Stomach (tissue), 19 donors: Measurements from ENCODE around the gene KRTAP3-3. TPM values are rescaled to one million over a fixed set of nuclear protein-coding genes. Genes with fewer than 3 reads are reported as not detected.
"Not testable (repeated sequence)": the region's sequence is repeated elsewhere in the genome, so short reads cannot be mapped to it uniquely, and the experiment has no call there.

Source experiments
- DNase-seq, 2 donors: peaks; one replicate each; pipeline versions ENCODE4 v3.0.0 to v3.0.0-alpha.2; 2013 to 2019
- H3K27ac ChIP-seq, 5 donors: fragments of 200-600 bp in 4 of 5; sonication (generic) in 4 of 5; one replicate each; pipeline ENCODE4 v1.5.1; 2013 to 2019; ENCODE audit warnings: mild to moderate bottlenecking in 1 of 5, moderate library complexity in 1 of 5
- H3K27me3 ChIP-seq, 3 donors: fragments of 200-600 bp; sonication (generic); one replicate each; pipeline ENCODE4 v1.5.1; 2017 to 2019; ENCODE audit warnings: mixed run types in 1 of 3
- H3K36me3 ChIP-seq, 4 donors: fragments of 200-600 bp; sonication (generic); 1 replicate in 3 of 4; 2 replicates in 1 of 4; pipeline ENCODE4 v1.5.1; 2016 to 2019
- H3K4me1 ChIP-seq, 4 donors: fragments of 200-600 bp; sonication (generic); one replicate each; pipeline ENCODE4 v1.5.1; 2016 to 2019
- H3K4me3 ChIP-seq, 4 donors: fragments of 200-600 bp; sonication (generic) in 3 of 4; one replicate each; pipeline ENCODE4 v1.5.1; 2016 to 2019; ENCODE audit warnings: mild to moderate bottlenecking in 1 of 4
- H3K9me3 ChIP-seq, 4 donors: fragments of 200-600 bp; sonication (generic); one replicate each; pipeline ENCODE4 v1.5.1; 2016 to 2019
- CTCF ChIP-seq, 7 experiments: fragments of 450-650 bp in 4 of 7; fragments of 200-600 bp in 3 of 7; sonication (generic) in 3 of 7; IDR thresholded peaks; one replicate each; pipeline ENCODE4 v1.5.1; 2016 to 2019; ENCODE audit warnings: antibody characterized with exemption in 7 of 7, control low read depth in 2 of 7, mild to moderate bottlenecking in 1 of 7
- EP300 ChIP-seq: sonication (generic); formaldehyde crosslinking; IDR thresholded peaks from one replicate; pipeline ENCODE4 v1.6.1; 2017; ENCODE audit warnings: antibody characterized with exemption
- POLR2A ChIP-seq, 4 donors: fragments of 450-650 bp; IDR thresholded peaks; one replicate each; pipeline ENCODE4 v1.6.1; 2016; ENCODE audit warnings: antibody characterized with exemption in 4 of 4, control low read depth in 2 of 4, mild to moderate bottlenecking in 1 of 4, moderate library complexity in 1 of 4
- POLR2AphosphoS5 ChIP-seq, 3 donors: sonication (generic); formaldehyde crosslinking; IDR thresholded peaks; one replicate each; pipeline ENCODE4 v1.6.1; 2016; ENCODE audit warnings: antibody characterized with exemption in 3 of 3
- WGBS, 5 donors: extraction: QIAGEN DNeasy Blood & Tissue Kit in 3 of 5; methylation state at CpG; one replicate each; pipeline versions ENCODE4 v1.1.5 to v1.1.7; 2013 to 2018; 5-methylcytosine and 5-hydroxymethylcytosine counted together
- intact Hi-C: fragments of 100-400 bp; cut with DNase I; formaldehyde crosslinking; loops from one replicate; pipeline ENCODE4 v1.15.1; 2023; ENCODE audit warnings: low total_unique reads
- long read RNA-seq, 10 donors: transcript quantifications; one replicate each; lab custom pipeline, GENCODE V29; 2026
- polyA plus RNA-seq, 3 donors: library from polyadenylated mRNA; stranded (reverse); fragments of 200-250 nt; gene quantifications; one replicate each; pipeline ENCODE4 v1.2.3, GENCODE V29; 2013
- total RNA-seq, 5 donors: library from RNA; depleted of rRNA; stranded (reverse); fragments of >200 nt; gene quantifications; one replicate each; pipeline versions ENCODE4 v1.1.0 to v1.2.3, GENCODE V29; 2014 to 2016
- donor health status: healthy with polysubstance abuse.
- donor health status: Bipolar disorder and iron deficiency.
- donor health status: healthy.

Gene KRTAP3-3
- total RNA-seq = not detected
- not detected for polyA plus RNA-seq
- long read RNA-seq, donor 1 = 0 reads
- long read RNA-seq, donor 2 = 0 reads
- long read RNA-seq, donor 3 = 0 reads
- long read RNA-seq, donor 4 = 0 reads
- long read RNA-seq, donor 5 = 0 reads
- long read RNA-seq, donor 6 = 0 reads
- long read RNA-seq, donor 7 = 0 reads
- long read RNA-seq, donor 8 = 0 reads
- long read RNA-seq, donor 9 = 0 reads
- long read RNA-seq, donor 10 = 0 reads

DNA sequence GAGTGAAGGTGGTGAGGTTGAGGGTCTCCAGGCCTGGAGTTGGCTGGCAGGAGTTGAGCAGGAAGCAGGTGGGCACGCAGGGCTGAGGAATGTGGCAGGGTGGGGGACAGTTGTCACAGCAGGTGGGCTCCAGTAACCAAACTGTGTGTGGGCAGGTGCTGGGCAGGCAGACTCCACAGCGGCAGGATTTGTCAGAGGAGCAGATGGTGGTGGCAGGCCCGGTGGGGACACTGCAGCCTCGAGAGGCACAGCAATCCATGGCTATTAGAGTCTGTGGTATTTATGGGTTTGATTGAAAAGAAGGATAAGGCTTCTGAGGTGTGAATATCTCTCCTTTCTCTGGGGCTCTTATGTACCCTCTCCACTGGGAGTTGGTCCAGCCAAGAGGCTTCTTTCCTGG, at the start of gene KRTAP3-3:
Gene KRTAP3-3 (minus strand): TSS at position 326 of the 400 bp plus-strand sequence. CDS start 67 bp downstream, at position 259.
- Histone ChIP-seq H3K4me1 (no peaks in the 10 kb centered on the region), H3K27ac (no peak within 1 kb of the TSS), H3K9me3 (no peaks in the 10 kb centered on the region), H3K27me3 (peaks cover 0 to 36% (median 0%) of the 10 kb centered on the region in 3 donors), H3K36me3 (no peaks in the 10 kb centered on the region), H3K4me3 (no peak within 1 kb of the TSS)
- intact Hi-C loops = no loop called here
- TF ChIP-seq POLR2AphosphoS5 (IDR thresholded peaks at IDR 0.05) = no peak
- TF ChIP-seq CTCF (IDR thresholded peaks at IDR 0.05) = no peak
- TF ChIP-seq EP300 = no peak
- no peak for TF ChIP-seq POLR2A (IDR thresholded peaks at IDR 0.05)
- no peak for DNase-seq
- 27 to 49% (median 39%) methylated on average over 4 of the region's 4 CpGs for WGBS, 5 donors

DNA sequence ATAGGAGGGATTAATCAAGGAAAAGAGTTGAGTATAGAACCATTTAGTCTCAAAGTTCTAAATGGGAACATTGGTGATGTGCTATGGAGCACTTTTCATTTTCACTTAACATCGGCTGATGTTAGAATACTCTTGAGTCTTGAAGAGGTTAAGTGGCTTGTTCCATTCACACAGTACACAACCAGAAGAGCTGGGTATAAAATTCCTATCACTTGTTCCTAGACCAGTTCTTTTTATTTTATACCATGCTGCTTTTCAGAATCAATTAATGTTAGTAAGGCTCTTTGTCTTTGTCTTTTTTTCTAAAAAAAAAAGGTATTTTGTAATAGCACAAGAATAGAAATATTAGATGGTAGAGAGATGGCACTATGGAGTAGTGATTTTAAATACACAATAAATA, 49.0 kb upstream of the KRTAP3-3 start:
- Histone ChIP-seq H3K4me3 (no peak overlapping the region), H3K27me3 (peaks cover 0 to 26% (median 0%) of the 10 kb centered on the region in 3 donors), H3K9me3 (peaks cover 0 to 7% (median 0%) of the 10 kb centered on the region in 4 donors), H3K4me1 (no peaks in the 10 kb centered on the region), H3K36me3 (no peaks in the 10 kb centered on the region), H3K27ac (no peak overlapping the region)
- WGBS, 5 donors = 96 to 100% (median 98%) methylated on average over 1 of the region's 1 CpG
- DNase-seq = no peak
- intact Hi-C loops = no loop called here
- no peak for TF ChIP-seq POLR2AphosphoS5 (IDR thresholded peaks at IDR 0.05)
- TF ChIP-seq CTCF (IDR thresholded peaks at IDR 0.05) = no peak
- TF ChIP-seq EP300 = no peak
- no peak for TF ChIP-seq POLR2A (IDR thresholded peaks at IDR 0.05)

DNA sequence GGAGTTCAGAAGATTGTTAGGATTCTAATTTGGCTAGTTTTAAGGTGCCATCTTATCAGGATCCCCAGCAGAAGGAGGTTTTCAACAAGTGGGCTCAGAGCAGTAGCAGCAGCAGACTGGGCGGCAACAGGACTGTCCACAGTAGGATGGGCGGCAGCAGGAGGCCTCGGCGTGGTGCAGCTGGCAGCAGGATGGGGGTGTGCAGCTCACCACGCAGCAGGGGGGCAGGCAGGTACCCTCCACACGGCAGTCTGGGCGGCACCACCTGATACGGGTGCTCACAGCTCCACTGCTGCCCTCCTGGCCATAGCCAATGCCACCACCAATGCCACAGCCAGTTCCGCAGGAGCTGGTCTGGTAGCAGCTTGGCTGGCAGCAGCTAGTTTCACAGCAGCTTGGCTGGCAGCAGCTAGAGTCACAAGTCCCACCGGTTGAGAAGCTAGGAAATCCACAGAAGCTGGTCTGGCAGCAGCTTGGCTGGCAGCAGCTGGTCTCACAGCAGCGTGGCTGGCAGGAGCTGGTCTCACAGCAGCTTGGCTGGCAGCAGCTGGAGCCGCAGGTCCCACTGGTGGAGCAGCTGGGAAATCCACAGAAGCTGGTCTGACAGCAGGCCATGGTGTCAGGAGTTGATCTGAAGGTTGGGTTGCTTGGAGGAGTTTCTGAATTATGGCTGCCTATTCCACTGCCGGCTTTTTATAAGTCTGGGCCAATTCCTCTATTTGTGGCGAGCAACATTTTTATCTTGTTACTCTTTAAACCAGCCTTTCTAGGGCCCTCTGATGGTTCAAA, 47.0 kb upstream of the KRTAP3-3 start, which contains the start of gene KRTAP1-1:
Gene KRTAP1-1 (minus strand): TSS at position 668 of the 789 bp plus-strand sequence. CDS start 53 bp downstream, at position 615.
- peak in 1 of 2 donors; percentile 20 for DNase-seq
- H3K27me3 ChIP-seq, H3K36me3 ChIP-seq, H3K4me1 ChIP-seq, H3K4me3 ChIP-seq, intact Hi-C loops, H3K9me3 ChIP-seq, H3K27ac ChIP-seq: not testable (repeated sequence)
- 67 to 78% (median 73%) methylated on average over 3 to 14 of the region's 14 CpGs for WGBS, 5 donors

GRCh38 chr17:41037853-41038350, 43.9 kb upstream of the KRTAP3-3 start:
- TF ChIP-seq CTCF (IDR thresholded peaks at IDR 0.05) = no peak
- TF ChIP-seq POLR2A (IDR thresholded peaks at IDR 0.05) = no peak
- no peak for TF ChIP-seq EP300
- no peak for TF ChIP-seq POLR2AphosphoS5 (IDR thresholded peaks at IDR 0.05)
- DNase-seq = no peak
- Histone ChIP-seq H3K4me1 (no peaks in the 10 kb centered on the region), H3K36me3 (no peaks in the 10 kb centered on the region), H3K27ac (no peak overlapping the region), H3K9me3 (peaks cover 0 to 2% (median 0%) of the 10 kb centered on the region in 4 donors), H3K27me3 (peaks cover 0 to 7% (median 0%) of the 10 kb centered on the region in 3 donors), H3K4me3 (no peak overlapping the region)
- WGBS, 5 donors = 74 to 88% (median 82%) methylated on average over 2 of the region's 2 CpGs
- intact Hi-C loops = no loop called here

DNA sequence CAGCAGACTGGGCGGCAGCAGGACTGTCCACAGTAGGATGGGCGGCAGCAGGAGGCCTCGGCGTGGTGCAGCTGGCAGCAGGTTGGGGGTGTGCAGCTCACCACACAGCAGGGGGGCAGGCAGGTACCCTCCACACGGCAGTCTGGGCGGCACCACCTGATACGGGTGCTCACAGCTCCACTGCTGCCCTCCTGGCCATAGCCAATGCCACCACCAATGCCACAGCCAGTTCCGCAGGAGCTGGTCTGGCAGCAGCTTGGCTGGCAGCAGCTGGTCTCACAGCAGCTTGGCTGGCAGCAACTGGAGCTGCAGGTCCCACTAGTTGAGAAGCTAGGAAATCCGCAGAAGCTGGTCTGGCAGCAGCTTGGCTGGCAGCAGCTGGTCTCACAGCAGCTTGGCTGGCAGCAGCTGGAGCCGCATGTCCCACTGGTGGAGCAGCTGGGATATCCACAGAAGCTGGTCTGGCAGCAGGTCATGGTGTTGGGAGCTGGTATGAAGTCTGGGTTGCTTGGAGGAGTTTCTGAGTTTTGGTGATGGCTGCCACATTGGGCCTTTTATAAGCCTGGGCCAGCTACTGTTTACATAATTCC, 40.5 kb upstream of the KRTAP3-3 start, which contains the start of gene KRTAP1-3:
Gene KRTAP1-3 (minus strand): TSS at position 529 of the 590 bp plus-strand sequence. CDS start 53 bp downstream, at position 476.
- DNase-seq, H3K27me3 ChIP-seq, H3K36me3 ChIP-seq, H3K9me3 ChIP-seq, H3K4me1 ChIP-seq, H3K4me3 ChIP-seq, intact Hi-C loops, H3K27ac ChIP-seq: not testable (repeated sequence)
- 82 to 88% (median 83%) methylated on average over 4 to 10 of the region's 10 CpGs for WGBS, 5 donors
